GM18868 (cell line): Measurements from ENCODE around the gene GABBR1.
"Not testable (repeated sequence)": the region's sequence is repeated elsewhere in the genome, so short reads cannot be mapped to it uniquely, and the experiment has no call there.

ENCODE experiments used
- ATAC-seq: cut with Tn5 transposase; IDR thresholded peaks from one replicate; pipeline ENCODE4 v1.9.1; 2021; ENCODE audit warnings: mild to moderate bottlenecking, moderate library complexity; ENCODE audit not compliant: unreplicated experiment

Gene GABBR1

DNA sequence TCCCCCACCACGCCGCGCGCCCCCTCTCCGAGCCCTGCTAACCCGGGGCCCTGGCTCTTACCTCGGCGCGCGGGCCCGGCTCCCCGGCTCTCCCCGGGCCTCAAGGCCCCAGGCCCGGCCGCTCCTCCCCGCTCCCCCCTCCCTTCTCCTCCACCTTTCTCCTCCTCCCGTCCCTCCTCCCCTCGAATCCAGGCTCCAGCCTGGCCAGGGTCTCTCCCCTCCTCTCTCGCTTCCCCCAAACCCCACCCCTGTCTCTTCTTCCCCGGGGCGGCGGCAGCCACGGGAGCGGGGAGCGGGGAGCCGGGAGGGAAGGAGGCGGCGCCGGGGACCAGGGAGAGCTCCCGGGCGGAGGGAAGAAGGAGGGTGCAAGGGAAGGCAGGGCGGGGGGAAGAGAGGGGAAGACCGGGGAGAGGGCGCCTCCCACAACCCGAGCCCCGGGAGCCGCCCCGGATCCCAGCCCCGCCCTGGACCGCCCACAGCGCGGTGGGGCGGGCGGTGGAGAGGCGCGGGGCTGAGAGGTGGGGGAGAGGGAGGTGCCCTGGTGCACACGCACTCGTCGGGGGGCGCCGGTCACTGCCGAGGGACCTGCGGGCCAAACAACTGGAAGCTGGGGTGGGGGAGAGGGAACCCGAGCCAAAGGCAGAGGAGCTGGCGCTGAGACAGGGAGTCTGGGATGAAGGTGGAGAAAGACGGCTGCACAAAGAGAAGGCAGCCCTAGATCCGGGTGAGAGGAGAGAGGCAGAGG lies at the start of gene GABBR1:
TSS of gene GABBR1 (minus strand) at position 395 of the 745 bp plus-strand sequence. CDS start 798 bp downstream, outside the sequence.
- ATAC-seq: peak; percentile 77

DNA sequence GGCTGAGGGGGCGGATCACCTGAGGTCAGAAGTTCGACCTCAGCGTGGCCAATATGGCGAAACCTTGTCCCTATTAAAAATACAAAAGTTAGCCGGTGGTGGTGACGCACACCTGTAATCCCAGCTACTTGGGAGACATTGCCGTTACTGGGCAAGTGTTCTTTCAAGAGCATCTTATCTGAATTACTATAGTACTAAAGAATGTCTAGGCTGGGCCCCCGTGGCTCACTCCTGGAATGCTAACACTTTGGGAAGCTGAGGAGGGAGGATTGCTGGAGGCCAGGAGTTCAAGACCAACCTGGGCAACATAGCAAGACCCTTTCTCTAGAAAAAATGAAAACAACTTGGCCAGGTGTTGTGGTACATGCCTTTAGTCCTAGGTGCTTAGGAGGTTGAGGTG lies 48.8 kb upstream of the GABBR1 start:
- ATAC-seq: no peak

DNA sequence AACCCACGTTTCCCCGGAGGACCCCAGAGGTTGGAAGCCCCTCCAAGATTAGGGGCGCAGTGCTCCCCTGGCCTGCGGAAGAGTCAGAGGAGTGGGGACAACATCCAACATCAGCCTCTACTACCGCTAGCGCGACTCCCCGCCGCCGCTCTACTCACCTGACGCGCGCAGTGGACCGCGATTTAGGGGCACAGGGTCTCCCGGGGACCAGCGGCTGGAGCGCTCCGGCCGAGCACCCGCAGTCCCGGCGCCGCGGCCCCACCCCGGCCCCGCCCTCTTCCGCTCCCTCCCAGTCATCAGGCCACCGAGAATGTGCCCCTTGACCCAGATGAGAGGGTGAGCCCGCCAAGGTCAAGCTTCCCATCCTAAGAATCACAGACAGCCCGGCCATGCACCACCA lies 47.9 kb upstream of the GABBR1 start, which contains the start of gene ZFP57:
TSS of gene ZFP57 (minus strand) at position 249 of the 400 bp plus-strand sequence. CDS start 4,149 bp downstream, outside the sequence.
- ATAC-seq: no peak

DNA sequence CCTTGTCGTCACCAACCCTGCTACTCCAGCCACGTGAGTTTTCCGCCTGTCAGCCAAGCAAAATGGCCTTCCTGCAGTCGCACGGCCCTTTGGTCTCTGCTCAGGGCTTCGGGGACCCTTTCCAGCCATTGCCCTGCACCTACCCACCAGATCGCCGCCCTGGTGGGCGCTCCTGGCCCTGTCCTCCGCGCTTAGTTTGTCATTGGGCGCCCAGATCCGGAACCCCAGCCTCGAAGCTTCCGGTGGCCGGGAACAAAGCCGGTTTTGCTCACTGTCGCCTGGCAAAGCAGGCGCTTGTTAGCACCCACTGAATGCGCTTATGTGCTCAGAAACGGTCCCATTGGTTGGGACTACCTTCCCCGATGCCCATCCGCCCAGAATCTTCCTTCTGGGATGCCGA lies 47.4 kb upstream of the GABBR1 start:
- ATAC-seq: no peak

DNA sequence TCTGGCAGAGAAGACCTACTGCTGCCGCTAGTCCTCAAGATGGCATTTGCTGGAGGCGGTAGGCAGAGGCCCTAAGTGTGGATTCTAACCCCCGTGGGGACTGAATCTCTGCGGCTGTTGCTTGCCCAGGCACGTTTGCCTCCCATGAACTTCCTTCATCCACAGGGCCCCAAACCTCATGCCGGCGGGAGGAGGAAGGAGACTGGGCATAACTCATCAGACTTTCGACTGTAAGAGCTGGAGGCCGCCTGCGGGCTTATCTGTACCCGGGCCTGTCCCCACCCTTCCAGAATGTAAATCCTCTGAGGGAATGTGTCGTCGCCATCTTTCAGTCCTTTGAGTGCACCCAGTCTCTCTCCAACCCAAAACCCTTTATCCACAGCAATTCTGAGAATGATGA lies 47.0 kb upstream of the GABBR1 start:
- ATAC-seq: no peak

DNA sequence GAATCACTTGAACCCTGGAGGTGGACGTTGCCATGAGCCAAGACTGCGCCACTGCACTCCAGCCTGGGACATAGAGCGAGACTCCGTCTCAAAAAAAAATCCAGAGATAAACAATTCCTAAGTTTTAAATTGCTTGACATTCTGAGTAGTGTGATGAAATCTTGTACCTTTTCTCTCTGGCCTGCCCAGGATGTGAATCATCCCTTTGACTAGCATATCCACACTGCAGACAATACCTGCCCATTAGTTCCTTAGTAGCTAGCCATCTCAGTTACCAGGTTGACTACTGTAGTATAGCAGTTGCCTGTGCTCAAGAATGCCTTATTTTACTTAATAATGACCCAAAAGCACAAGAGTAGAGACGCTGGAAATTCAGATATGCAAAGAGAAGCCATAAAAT lies 45.1 kb upstream of the GABBR1 start:
- ATAC-seq: no peak

DNA sequence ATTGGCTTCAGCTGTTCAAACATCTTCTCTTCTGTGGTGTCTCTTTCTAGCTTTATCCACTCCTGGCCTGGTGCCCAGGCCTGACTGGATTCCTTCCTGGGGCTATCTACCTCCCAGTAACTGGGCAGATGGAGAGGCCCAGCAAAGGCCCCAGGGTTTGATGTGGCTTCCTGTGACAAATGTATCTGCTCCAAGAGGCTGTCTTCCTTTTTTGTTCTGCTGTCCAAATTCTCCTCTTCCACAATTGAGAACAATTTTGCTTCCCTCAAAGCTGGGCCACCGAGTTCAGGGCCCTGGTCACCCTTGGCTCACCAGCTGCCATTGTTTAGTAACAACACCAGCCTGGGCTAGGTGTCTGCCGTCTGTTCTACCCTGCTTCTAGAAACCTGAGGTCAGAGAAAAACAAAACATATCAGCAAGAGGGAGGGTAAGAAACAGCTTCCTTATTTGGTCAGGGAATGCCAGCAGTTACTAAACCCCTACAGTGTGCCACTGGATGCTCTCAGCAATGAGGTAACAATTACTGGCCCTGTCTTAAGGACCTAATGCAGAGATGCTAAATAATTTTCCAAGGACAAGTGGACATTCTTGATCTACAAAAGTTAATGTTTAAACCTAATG lies 44.1 kb upstream of the GABBR1 start:
- no peak for ATAC-seq

DNA sequence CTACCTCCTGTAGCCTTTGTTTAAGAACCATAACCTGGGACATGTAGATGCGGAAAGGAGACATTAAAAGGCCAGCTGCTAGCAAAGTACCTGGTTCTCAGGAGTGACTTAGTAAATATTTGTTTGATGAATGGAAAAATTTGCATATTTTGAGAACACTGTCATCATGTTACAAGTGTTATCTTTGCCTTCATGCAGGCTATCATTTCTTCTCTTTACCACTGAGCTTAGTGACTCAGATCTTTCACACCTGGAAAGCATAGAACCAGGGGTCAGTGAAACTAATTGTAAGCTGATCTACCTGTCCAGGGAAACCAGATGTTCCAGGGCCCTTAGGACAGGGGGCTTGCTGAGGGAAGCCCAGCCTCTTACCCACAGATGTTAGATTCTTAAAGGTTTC lies 42.6 kb upstream of the GABBR1 start:
- ATAC-seq: no peak

DNA sequence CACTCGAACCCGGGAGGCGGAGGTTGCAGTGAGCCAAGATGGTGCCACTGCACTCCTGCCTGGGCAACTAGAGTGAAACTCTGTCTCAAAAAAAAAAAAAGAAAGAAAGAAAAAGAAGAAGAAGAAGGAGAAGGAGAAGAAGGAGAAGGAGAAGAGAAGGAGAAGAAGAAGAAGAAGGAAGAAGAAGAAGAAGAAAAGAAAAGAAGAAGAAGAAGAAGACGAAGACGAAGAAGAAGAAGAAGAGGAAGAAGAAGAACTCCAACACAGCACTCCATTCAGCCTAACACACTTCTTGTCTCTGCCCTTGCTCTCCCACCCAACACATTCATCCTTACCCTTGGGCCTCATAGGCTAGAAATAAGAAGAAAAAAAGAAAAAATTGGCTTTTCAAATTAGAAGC lies 41.0 kb upstream of the GABBR1 start:
- ATAC-seq: no peak

DNA sequence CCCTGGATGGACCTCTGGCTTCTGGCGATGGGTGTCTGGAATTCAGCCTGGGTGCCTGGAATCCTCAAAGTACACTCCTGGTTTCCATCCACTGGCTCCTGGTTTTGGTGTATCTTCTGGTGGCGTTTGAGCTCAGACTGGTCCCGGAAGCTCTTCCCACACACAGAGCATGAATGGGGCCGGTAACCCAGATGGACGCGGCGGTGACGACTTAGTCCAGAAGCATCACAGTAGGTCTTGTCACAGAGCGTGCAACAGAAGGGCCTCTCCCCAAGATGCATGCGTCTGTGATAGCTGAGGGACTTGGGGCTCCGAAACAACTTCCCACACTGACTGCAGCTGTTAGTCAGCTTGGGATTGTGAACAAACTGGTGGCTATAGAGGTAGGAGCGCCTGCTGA lies 40.2 kb upstream of the GABBR1 start:
- no peak for ATAC-seq

DNA sequence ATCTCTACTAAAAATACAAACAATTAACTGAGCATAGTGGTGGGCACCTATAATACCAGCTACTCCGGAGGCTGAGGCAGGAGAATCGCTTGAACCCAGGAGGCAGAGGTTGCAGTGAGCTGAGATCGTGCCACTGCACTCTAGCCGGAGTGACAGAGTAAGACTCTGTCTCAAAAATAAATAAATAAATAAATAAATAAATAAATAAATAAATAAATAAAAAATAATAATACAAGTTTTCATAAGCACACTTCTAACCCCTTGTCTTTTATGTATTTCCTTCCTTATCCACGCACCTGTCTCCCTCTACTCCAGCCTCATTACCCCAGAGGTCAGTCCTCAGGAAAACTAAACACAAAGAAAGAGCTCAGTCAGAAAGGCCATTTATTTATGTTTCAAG lies 39.1 kb upstream of the GABBR1 start:
- ATAC-seq: not testable (repeated sequence)

DNA sequence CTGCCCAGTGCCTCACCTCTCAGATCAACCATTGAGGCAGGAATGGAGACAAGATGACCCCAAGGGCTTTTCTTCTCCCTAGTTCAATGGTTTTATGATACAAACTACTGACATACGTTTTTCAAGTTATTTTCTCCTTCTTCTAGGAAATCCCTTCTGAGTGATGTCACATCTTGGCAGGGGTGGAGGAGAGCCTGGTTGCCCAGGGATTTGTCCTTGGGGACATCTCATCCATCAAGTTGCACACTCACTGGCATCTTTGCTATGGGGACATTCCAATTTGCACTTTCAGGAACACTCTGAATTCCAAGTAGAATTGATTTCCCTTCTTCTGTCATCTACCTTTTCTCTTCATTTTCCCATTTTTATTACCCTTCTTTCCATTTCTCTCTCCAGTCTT lies 38.0 kb upstream of the GABBR1 start:
- no peak for ATAC-seq

DNA sequence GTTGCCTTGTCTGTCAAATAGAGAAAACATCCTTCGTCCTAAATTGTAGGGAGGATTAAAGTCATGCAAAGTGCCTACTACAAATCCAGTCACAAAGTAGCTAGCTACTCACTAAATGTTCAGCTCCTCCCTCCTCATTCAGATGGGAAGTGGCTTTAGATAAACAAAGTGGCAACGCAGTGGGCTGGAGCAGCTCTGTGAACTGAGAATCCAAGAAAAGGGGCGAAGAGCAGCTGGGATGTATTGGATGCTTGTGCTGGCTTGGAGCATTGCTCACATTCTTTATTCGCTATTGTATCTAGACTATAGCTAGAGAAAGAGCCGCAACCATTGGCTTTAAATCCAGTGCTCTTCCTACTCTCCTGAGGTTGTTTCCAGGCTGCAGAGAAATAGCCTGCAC lies 34.2 kb upstream of the GABBR1 start:
- no peak for ATAC-seq

DNA sequence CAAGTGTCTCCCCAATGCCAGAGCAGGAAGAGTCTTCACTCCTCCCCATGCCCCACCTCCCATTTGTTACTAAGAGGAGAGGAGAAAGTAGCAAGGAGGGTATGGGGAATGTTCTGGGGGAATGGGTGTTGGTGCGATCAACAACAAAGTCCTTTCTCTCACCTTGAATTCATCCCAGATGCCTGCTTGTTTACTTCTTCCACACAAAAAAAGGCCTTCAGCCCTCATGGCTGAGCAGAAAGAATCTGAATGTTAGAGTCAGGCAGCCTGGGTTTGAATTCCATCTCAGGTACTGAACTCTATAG lies 33.8 kb upstream of the GABBR1 start:
- ATAC-seq: no peak

DNA sequence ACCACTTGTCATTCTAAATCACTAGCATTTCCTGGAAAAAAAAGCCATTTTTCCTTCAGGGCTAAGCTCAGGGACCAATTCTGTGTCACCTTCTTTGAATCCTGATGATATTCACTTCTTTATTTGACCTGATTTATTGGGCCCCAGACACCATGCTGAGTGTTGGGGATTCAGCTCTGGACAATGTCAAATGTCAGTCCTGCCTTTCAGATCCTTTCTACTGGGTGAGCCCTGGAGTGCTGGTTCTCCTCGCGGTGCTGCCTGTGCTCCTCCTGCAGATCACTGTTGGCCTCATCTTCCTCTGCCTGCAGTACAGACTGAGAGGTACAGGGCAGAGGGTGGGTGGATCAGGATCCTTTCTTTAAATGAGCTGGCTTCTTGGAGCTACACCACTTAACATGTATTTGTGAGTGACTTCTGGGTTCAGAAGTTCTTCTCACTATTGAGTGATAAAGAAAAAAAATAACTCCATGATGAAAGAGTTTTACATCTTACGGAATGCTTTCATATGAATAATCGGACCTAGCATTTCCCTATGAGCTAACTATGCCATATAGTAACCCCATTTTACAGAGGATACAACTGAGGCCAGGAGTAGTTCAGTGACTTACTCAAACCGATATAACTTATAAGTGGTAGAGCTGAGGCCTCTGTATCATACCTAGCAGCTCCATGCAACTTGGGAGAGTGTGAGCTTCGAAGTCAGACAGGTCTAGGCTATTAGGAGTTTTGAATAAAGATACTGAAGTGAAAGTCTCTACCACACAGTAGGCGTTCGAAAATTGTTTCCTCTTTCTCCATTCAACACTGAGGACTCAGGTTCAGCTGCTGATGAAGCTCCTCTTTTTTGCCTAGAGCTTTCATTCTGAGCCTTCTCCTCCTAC lies 33.2 kb upstream of the GABBR1 start:
- no peak for ATAC-seq

DNA sequence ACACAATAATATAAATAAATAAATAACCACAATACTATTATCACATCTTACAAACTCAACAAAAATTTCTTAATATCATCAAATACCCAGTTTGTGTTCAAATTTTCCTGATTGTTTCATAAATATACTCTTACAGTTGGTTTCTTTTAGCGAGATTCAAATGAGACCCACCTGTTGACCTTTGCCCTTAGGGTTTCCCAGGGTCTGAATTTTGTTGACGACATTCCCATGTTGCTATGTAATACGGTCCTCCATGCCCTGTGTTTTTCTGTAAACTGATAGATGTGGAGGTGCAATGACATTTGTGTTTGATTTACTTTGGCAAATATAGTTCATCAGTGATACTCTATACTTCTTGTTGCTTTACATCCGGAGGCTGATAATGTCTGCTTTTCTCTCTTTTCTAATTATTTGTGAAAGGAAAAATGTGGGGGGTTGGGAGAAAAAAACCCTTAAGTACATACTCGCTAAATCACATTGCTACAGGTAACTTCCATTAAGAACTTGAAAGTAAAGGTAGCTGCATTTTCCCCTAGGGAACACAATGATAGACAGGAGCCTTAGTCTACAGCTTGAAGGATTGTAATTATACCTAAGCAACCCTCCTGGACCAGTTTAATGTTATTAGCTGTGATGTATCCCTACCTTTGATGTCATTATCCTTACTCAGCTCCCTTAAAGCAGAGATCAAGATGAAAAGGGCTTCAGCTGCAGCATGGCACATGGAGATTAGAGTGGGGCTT lies 30.5 kb upstream of the GABBR1 start:
- no peak for ATAC-seq

DNA sequence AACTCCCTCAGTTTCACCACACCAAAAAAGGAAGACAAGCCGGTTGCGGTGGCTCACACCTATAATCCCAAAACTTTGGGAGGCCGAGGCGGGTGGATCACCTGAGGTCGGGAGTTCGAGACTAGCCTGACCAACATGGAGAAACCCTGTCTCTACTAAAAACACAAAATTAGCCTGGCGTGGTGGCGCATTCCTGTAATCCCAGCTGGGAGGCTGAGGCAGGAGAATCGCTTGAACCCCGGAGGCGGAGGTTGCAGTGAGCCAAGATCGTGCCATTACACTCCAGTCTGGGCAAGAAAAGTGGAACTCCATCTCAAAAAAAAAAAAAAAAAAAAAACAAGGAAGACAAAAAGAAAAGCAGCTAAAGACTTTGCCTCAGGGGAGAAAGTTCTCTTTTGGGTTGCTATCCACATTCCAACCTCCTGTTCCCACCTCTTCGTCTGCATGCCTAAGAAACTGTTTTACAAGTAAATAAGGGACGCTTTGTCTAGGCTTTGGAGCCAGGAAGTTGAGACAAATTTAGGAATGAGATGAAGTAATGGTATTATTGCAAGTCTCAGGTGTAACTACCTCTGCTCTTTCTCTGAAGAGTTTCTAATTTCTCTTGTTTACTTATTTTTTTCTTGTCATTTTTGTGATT lies 28.6 kb upstream of the GABBR1 start:
- not testable (repeated sequence) for ATAC-seq

DNA sequence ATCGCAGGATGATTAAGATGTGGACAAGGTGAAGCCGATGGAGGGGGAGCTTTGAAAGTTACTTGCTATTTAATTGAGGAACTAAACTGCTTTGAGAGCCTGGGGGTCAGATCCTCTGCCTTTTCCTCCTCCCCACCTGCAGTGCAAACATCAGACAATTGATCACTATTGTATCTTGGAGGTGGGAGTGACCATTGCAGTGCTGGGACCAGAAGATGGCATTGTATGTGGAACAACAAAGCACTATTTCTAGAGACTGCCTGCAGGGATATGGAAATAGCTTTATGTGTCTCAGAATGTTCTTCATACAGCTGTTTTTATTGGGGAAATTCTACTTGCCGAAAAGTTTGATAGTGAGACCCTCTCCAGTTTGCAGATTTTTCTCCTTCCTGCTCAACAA lies 28.1 kb upstream of the GABBR1 start:
- ATAC-seq: no peak

DNA sequence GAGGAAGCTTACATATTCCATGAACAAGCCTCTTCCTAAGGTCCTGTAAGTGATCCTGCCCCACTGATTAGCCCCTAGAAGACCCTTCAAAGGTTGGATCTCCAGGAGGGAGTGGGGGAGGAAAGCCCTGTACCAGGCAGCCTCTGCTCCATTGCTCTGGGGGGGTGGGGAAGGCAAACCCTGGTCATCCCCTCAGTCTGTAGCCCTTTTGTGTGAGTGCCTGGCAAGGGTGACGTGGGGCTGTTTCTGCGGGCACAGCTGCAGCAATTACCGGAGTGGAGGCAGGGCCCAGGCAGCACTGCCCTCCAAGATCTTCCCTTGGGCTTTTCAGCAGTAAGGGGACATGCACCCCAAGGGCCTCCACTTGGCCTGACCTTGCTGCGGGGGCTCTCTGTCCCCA lies 23.8 kb upstream of the GABBR1 start, which contains the start of gene MOG:
TSS of gene MOG (plus strand) at position 295 of the 400 bp plus-strand sequence. CDS start 118 bp downstream, outside the sequence.
- ATAC-seq: no peak

DNA sequence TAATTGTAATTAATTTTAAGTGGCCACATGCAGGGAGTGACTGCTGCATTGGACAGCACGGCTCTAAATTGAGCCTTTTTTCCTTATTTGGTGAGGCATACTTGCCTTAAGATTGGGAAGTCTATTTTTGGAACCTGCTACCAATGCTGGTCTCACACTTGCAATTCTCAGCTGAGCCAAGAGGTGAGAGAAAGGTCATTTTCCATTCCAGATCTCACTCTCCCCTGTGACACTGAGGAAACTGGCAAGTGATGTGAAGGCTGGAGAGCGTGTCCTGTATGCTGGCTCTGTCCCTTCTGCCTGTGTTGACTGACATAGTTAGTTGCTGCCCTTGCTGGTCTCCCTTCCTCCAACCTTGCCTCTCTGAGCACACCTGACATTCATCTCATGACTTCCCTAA lies 23.2 kb upstream of the GABBR1 start:
- no peak for ATAC-seq
